ENCODE measurements around the gene STOML3. TPM values are rescaled to one million over a fixed set of nuclear protein-coding genes. Genes with fewer than 3 reads are reported as not detected.

STOML3 gene
- polyA plus RNA-seq, 1 of the 3 experiments (the other 2 are of a cell fraction), result not detected

DNA sequence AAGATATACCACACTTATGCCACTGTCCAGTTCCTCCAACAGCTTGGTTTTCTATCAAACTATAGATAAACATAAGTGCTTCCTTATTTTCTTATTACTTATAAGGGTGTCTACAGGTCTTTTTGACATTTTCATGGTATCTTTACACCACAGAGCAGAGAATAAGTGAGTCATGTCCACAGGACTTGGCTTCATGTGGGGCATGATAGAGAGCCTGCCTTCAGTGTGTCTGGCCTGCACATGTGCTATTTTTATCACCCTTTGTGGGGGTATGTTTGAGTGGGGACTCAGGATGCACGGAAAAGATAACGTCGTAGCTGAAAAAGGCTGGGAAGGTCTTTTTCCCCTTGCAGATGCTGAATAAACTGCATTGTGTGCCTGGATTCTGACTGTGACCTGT lies 8.1 kb upstream of the STOML3 start:
- ChIA-PET POLR2A (no interaction called here), CTCF (no interaction called here)
- no peaks in the 10 kb centered on the region for H3K9me2 ChIP-seq
- no peaks in the 10 kb centered on the region for H3F3A ChIP-seq (replicated peaks; ENCODE audit: insufficient read depth)
- H2AFZ ChIP-seq (ENCODE audit: low read depth), result no peak overlapping the region
- no peak for DNase-seq
- no peaks in the 10 kb centered on the region for H4K20me1 ChIP-seq (ENCODE audit: insufficient read depth)
- H3K4me3 ChIP-seq (ENCODE audit: low read depth in 2 of 2, low read length in 1 of 2), result no peak overlapping the region
- no peaks in the 10 kb centered on the region for H3K9me3 ChIP-seq
- H3K9ac ChIP-seq, result no peak overlapping the region
- WGBS (ENCODE audit: low lambda C conversion rate), result 47% methylated on average over 3 of the region's 3 CpGs
- H3K4me2 ChIP-seq, result no peak overlapping the region
- H3K4me1 ChIP-seq (ENCODE audit: control insufficient read depth in 1 of 2, insufficient read depth in 2 of 2, low read depth in 1 of 2, low read length in 1 of 2), result no peaks in the 10 kb centered on the region
- H3K27me3 ChIP-seq (ENCODE audit: insufficient read depth), result no peaks in the 10 kb centered on the region
- H3K27ac ChIP-seq (ENCODE audit: low read depth in 2 of 2, low read length in 1 of 2), result no peak overlapping the region
- H3K79me2 ChIP-seq (ENCODE audit: insufficient read depth), result no peaks in the 10 kb centered on the region
- no peak for TF ChIP-seq MEF2A (IDR thresholded peaks at IDR 0.05; ENCODE audit: borderline replicate concordance, low read depth)
- no peak for TF ChIP-seq SIN3A (IDR thresholded peaks at IDR 0.05; ENCODE audit: borderline replicate concordance, low read depth, low read length)
- no peak for TF ChIP-seq NFIC (IDR thresholded peaks at IDR 0.05; ENCODE audit: borderline replicate concordance)
- TF ChIP-seq, protein P1, sequence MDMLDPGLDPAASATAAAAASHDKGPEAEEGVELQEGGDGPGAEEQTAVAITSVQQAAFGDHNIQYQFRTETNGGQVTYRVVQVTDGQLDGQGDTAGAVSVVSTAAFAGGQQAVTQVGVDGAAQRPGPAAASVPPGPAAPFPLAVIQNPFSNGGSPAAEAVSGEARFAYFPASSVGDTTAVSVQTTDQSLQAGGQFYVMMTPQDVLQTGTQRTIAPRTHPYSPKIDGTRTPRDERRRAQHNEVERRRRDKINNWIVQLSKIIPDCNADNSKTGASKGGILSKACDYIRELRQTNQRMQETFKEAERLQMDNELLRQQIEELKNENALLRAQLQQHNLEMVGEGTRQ (IDR thresholded peaks at IDR 0.05; ENCODE audit: borderline replicate concordance, low read depth, low read length), result no peak
- TF ChIP-seq TCF12 (IDR thresholded peaks at IDR 0.05), result no peak
- TF ChIP-seq, protein P2, sequence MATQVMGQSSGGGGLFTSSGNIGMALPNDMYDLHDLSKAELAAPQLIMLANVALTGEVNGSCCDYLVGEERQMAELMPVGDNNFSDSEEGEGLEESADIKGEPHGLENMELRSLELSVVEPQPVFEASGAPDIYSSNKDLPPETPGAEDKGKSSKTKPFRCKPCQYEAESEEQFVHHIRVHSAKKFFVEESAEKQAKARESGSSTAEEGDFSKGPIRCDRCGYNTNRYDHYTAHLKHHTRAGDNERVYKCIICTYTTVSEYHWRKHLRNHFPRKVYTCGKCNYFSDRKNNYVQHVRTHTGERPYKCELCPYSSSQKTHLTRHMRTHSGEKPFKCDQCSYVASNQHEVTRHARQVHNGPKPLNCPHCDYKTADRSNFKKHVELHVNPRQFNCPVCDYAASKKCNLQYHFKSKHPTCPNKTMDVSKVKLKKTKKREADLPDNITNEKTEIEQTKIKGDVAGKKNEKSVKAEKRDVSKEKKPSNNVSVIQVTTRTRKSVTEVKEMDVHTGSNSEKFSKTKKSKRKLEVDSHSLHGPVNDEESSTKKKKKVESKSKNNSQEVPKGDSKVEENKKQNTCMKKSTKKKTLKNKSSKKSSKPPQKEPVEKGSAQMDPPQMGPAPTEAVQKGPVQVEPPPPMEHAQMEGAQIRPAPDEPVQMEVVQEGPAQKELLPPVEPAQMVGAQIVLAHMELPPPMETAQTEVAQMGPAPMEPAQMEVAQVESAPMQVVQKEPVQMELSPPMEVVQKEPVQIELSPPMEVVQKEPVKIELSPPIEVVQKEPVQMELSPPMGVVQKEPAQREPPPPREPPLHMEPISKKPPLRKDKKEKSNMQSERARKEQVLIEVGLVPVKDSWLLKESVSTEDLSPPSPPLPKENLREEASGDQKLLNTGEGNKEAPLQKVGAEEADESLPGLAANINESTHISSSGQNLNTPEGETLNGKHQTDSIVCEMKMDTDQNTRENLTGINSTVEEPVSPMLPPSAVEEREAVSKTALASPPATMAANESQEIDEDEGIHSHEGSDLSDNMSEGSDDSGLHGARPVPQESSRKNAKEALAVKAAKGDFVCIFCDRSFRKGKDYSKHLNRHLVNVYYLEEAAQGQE (IDR thresholded peaks at IDR 0.05; ENCODE audit: low read depth, low read length), result no peak
- TF ChIP-seq SMC3 (IDR thresholded peaks at IDR 0.05; ENCODE audit: low read depth, low read length), result no peak
- no peak for TF ChIP-seq EZH2phosphoT487 (IDR thresholded peaks at IDR 0.05; ENCODE audit: borderline replicate concordance, low read depth)
- TF ChIP-seq, protein P3, sequence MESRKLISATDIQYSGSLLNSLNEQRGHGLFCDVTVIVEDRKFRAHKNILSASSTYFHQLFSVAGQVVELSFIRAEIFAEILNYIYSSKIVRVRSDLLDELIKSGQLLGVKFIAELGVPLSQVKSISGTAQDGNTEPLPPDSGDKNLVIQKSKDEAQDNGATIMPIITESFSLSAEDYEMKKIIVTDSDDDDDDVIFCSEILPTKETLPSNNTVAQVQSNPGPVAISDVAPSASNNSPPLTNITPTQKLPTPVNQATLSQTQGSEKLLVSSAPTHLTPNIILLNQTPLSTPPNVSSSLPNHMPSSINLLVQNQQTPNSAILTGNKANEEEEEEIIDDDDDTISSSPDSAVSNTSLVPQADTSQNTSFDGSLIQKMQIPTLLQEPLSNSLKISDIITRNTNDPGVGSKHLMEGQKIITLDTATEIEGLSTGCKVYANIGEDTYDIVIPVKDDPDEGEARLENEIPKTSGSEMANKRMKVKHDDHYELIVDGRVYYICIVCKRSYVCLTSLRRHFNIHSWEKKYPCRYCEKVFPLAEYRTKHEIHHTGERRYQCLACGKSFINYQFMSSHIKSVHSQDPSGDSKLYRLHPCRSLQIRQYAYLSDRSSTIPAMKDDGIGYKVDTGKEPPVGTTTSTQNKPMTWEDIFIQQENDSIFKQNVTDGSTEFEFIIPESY (IDR thresholded peaks at IDR 0.05; ENCODE audit: borderline replicate concordance, low read depth), result no peak
- no peak for TF ChIP-seq RAD21 (IDR thresholded peaks at IDR 0.05; ENCODE audit: low read length)
- TF ChIP-seq JUND (IDR thresholded peaks at IDR 0.05), result no peak
- no peak for TF ChIP-seq EP300 (IDR thresholded peaks at IDR 0.05; ENCODE audit: borderline replicate concordance in 1 of 2, low read depth in 1 of 2, low read length in 1 of 2)
- no peak for TF ChIP-seq MXI1 (IDR thresholded peaks at IDR 0.05; ENCODE audit: low read depth, low read length)
- no peak for TF ChIP-seq CHD2 (IDR thresholded peaks at IDR 0.05; ENCODE audit: low read length, partially characterized antibody)
- TF ChIP-seq, protein P4, sequence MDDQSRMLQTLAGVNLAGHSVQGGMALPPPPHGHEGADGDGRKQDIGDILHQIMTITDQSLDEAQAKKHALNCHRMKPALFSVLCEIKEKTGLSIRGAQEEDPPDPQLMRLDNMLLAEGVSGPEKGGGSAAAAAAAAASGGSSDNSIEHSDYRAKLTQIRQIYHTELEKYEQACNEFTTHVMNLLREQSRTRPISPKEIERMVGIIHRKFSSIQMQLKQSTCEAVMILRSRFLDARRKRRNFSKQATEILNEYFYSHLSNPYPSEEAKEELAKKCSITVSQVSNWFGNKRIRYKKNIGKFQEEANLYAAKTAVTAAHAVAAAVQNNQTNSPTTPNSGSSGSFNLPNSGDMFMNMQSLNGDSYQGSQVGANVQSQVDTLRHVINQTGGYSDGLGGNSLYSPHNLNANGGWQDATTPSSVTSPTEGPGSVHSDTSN (IDR thresholded peaks at IDR 0.05), result no peak
- TF ChIP-seq FOXJ3 (CRISPR knock-in tag; IDR thresholded peaks at IDR 0.05), result no peak
- TF ChIP-seq, protein P5, sequence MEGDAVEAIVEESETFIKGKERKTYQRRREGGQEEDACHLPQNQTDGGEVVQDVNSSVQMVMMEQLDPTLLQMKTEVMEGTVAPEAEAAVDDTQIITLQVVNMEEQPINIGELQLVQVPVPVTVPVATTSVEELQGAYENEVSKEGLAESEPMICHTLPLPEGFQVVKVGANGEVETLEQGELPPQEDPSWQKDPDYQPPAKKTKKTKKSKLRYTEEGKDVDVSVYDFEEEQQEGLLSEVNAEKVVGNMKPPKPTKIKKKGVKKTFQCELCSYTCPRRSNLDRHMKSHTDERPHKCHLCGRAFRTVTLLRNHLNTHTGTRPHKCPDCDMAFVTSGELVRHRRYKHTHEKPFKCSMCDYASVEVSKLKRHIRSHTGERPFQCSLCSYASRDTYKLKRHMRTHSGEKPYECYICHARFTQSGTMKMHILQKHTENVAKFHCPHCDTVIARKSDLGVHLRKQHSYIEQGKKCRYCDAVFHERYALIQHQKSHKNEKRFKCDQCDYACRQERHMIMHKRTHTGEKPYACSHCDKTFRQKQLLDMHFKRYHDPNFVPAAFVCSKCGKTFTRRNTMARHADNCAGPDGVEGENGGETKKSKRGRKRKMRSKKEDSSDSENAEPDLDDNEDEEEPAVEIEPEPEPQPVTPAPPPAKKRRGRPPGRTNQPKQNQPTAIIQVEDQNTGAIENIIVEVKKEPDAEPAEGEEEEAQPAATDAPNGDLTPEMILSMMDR (IDR thresholded peaks at IDR 0.05), result no peak
- no peaks in the 10 kb centered on the region for H3K36me3 ChIP-seq (replicated peaks in 1 of 2; ENCODE audit: control insufficient read depth in 1 of 2, insufficient read depth in 2 of 2, low read length in 1 of 2)

All from SK-N-SH (cell line).